SW 1271 (cell line): ENCODE results near the gene CASP7.
A peak's percentile ranks its signal among the peaks of the same experiment; 100 is the strongest.
"Not testable (repeated sequence)": the region's sequence is repeated elsewhere in the genome, so short reads cannot be mapped to it uniquely, and the experiment has no call there.

Experiments used
- DNase-seq, 2 experiments: peaks; one replicate each; lab custom pipeline; 2025; lab: John Stamatoyannopoulos, UW

Gene CASP7

DNA sequence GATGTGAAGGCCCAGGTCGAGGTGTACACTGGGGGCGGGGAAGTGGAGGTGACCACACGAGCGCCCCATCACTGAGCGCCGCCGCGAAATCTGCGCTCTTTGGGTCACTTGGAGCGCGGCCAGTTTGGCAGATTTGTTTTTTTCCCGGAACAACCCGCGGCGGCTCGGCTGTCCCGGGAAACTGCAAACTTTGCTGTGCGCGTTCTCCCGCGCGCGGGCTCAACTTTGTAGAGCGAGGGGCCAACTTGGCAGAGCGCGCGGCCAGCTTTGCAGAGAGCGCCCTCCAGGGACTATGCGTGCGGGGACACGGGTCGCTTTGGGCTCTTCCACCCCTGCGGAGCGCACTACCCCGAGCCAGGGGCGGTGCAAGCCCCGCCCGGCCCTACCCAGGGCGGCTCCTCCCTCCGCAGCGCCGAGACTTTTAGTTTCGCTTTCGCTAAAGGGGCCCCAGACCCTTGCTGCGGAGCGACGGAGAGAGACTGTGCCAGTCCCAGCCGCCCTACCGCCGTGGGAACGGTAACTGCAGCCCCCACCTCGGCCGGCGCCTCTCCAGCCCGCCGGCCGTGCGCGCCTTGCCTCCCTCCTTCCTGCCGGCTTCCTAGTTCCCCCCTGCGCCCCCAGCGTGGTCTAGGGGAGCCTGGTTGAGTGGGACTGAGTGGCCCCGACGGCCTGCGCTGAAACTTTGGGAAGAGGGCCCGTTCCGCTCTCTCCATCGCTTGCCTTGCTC, at the start of gene CASP7:
TSS of gene CASP7 (plus strand) at position 450 of the 727 bp plus-strand sequence. CDS start 17,582 bp downstream, outside the sequence.
- peak; percentile 65 to 69 for DNase-seq

GRCh38 chr10:113630929-113631533, 48.7 kb upstream of the CASP7 start:
- DNase-seq, result no peak

GRCh38 chr10:113631684-113632367, 47.9 kb upstream of the CASP7 start:
- no peak for DNase-seq

DNA sequence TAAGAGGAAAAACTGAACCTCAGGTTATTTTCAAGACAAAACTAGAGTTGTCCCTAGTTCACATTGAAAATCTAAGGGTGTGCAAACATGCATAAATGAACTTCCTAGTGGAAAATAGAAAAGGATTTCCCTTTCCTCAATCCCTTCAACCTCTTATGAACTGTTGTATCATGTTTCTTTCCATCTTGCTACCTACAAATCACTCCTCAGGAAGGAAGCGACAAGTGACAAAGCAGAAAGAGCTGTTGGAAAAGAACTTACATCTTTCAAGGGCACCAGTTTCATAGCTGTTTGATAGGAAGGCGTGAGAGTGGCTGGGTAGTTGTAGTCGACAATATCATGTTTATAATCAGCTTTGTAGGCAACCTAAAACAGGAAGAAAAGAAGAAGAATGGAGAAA, 39.7 kb upstream of the CASP7 start:
- DNase-seq, result no peak

DNA sequence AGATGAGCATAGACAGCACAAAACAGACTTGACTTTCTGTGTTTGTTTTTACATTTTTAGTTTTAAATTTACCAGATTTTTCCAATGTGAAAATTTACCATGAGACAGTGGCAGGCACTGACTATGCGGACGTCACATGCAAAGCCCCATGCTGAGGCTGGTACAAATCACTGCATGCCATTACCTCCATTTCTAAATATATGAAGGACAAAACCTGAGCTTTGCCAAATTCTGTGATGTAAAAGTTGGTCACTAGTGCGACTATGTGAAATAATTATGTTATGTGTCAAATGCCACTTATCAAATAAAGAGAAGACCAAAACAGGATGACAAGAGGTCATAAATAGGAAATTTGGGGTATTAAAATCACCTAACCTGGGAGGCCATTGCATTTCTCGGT, 38.0 kb upstream of the CASP7 start:
- no peak for DNase-seq

- no peak for DNase-seq
These were observed 36.5 kb upstream of the CASP7 start for GRCh38 chr10:113643183-113643582.

GRCh38 chr10:113644185-113645120, 35.3 kb upstream of the CASP7 start:
- no peak for DNase-seq

DNA sequence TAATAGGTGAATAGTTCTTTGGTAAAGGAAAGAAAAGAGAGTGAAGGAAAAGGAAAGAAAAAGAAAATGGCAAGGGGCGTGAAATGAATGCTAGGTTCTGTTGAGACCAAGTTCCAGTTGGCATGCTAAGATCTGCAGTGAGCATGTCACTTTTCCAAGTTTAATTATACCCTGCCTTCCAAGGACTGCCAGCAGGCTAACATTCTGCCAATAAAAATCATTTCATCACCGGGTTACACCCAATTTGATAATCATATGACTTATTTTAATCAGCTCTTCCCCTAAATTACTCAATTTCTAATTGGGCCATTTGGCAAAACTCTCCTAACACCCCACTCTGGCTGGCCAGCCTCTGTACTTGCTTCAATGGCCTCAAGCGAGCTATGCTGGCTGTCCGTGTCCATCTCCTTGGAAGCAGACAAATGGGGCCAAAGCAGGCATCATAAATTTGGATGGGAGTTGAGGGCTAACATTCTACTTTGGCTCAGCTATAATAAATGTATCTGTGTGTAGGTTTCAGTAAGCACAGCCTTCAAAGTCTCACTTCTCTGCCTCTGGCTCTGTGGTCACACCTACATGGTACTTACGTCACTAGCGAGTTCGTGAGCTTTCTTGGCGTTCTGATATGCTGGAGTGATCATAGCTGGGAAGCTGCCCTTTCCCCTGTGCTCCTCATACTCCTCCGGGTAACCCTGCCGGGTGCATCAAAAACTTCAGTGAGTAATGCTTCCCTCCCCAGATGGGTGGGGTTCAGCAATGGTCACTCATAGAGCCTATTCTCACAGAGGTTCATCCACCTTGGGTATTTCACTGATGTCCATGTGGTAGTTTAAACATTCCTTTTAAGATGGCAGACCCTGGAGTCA, 33.1 kb upstream of the CASP7 start:
- DNase-seq, result no peak

DNA sequence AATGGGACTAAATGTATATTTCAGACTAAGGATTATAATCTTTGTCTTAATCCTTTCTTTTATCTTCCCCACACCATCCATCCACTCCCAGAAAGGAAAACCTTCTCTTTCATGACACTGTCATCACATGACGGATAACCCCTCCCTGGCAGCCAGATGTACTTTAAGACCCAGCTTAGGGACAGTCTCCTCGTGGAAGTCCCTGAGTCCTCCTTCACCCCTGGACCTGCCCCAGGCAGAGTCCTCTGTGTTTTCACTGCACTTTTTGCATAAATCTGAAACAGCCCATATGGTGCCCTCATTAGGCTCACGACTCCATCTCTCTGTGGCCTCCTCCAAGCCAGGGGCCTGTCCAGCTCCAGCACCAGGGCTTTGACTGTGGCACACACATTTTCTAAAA, 31.9 kb upstream of the CASP7 start:
- no peak for DNase-seq

DNA sequence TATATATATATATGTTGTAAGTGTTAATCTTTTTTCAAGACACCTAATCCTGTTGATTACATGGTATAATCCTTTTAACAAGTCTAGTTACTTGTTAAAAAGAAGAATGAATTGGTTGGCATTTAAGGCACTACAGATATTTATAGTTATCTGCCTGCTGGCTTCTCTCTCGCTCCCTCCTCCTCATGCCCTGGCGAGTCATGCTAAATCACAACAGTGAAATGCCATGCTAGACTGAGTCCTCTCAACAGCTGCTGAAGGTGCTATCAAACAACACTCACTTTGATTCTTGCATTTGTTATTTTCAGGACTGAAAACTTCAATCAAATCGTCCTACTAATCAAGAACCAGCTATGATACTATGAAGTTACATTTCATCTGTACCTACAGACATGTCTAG, 31.2 kb upstream of the CASP7 start:
- DNase-seq, result no peak

DNA sequence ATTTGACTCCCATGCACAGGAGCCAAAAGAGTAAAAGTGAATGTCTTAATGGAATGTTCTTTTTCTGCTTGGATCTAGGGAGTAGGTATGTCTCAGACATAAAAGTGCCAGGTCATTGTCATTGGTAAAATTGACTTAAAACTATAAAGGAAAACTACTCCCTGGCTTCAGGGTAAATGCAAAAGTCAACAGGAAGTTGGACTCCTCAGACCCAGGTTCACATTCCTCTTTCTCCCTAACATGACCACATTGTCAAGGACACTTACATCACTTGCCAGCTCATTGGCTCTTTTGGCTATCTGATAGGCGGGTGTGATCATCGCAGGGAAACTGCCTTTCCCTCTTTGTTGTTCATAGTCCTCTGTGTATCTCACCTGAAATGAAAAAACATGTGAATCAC, 29.5 kb upstream of the CASP7 start:
- no peak for DNase-seq

GRCh38 chr10:113651021-113651420, 28.7 kb upstream of the CASP7 start:
- DNase-seq, result no peak

- DNase-seq, result no peak
These were observed 27.8 kb upstream of the CASP7 start for GRCh38 chr10:113651898-113652297.

GRCh38 chr10:113652456-113652855, 27.3 kb upstream of the CASP7 start:
- not testable (repeated sequence) for DNase-seq

DNA sequence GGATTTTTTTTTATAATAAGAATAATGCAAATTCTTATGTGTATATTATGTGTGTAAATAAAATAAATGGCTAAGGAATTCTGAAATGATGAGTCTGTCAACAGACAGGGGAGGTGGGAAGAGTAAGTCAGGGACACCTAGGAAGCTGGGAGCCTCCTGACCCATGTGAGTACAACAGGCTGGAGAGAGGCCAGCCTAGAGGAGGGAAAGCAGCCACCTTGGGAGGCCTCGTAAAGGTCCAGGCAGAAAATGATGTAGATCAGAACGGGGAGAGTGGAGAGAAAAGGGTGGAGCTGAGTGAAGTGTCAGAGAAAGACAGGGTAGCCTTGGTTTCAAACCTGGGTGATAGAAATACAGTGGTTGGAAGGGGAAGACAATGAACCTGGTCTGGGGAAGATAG, 22.8 kb upstream of the CASP7 start:
- DNase-seq, result no peak

DNA sequence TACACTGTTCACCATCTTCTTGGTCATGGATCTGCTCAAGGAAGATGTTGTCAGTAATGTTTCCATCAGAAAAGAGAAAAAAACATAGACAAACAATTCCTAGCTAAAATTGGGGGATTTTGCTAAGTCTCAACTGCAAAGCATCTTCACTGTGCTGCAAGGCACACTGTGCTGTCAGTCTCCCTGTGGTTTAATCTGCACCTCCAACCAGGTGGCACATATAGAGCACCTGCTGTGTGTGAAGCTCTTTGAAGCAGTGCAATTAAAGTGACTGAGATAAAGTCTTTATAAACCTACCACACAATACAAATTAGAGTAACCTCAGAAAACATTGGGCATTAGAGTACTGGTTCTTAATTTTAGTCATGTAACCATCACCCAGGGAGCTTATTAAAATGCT, 22.2 kb upstream of the CASP7 start:
- DNase-seq, result no peak

GRCh38 chr10:113661332-113661731, 18.4 kb upstream of the CASP7 start:
- DNase-seq, result no peak

- DNase-seq, result no peak
These were observed 16.6 kb upstream of the CASP7 start for GRCh38 chr10:113663142-113663541.

DNA sequence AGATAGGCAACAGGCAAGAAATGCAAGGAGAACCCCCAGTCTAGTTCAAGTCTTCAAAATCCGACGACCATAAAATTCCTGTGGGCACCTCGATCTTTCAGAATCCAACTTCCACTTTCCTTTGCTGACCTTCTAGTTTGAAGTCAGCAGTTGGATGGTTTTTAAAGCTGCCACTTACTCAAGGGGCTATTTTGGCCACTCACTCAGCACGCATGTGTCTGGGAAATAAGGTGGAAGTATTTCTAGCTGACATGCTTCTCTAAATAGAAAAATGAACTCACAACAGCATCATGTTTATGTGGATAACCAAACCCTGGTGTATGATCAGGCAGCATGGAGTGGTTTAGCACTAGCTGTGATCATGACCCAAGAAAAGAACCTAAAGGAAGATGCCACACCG, 15.8 kb upstream of the CASP7 start, which contains the start of gene NRAP:
TSS of gene NRAP (minus strand) at position 134 of the 400 bp plus-strand sequence. CDS start 159 bp downstream, outside the sequence.
- no peak for DNase-seq

DNA sequence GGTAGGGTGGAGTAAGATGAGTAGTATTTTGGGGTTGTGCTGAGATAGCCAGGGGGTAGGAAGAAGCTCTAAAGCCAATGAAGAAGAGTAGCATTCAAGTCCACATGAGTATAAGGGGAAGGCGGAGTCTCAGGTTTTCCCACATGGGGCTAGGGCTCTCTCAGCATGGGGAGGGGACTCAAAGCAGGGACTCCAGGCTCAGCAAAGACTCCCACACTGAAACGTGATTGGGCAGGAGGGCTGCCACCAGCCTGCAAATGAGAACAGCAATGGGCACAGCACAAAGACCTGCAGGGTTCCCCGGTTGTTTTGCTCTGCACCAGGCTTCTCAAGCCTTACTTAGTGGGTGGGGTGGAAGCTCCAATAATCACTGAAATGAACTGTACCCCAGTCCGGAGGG, 14.4 kb upstream of the CASP7 start:
- no peak for DNase-seq

- DNase-seq, result no peak
These were observed 13.8 kb upstream of the CASP7 start for GRCh38 chr10:113665806-113666354.
